ENCODE data around the gene CDHR1. TPM values are rescaled to one million over a fixed set of nuclear protein-coding genes. Genes with fewer than 3 reads are reported as not detected.

The CDHR1 gene
- total and polyA plus RNA-seq, 2 of the 8 experiments (the other 6 are each of a cell fraction or from before 2014, with no cell fraction given): 3.9 to 10.5 TPM

DNA sequence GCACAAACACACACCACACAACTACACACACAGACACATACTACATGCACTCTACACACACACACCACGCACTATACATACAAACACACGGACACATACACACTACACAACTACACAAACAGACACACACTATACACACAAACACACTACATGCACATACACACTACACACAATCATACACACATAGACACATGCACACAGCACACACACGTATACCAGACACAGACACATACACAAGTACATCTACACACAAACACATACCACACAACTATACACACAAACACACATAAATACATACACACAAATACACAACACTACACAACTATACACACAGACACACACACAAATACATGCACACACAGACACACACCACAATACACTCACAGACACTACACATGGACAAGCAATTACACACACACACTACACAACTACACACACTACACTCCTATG is 16.2 kb upstream of the CDHR1 start:
- Histone ChIP-seq H2BK15ac (ENCODE audit: low read length) (peak overlapping the region; percentile 8; the same call in 1 of the 2 replicates), H3K14ac (ENCODE audit: insufficient read length) (no peak overlapping the region), H3K36me3 (ENCODE audit: control insufficient read depth in 2 of 4, insufficient read depth in 4 of 4, low read length in 3 of 4) (no peaks in the 10 kb centered on the region), H3K79me1 (ENCODE audit: low read depth, low read length) (no peaks in the 10 kb centered on the region), H2BK12ac (ENCODE audit: low read depth, low read length) (peak overlapping the region; percentile 86; the same call in 1 of the 2 replicates), H3K4me3 (ENCODE audit: extremely low read depth in 1 of 4, insufficient read depth in 2 of 4, low read depth in 3 of 4, low read length in 4 of 4) (no peak overlapping the region), H4K8ac (ENCODE audit: extremely low read depth, insufficient read depth, low read length) (no peak overlapping the region), H4K20me1 (replicated peaks in 1 of 2; ENCODE audit: control insufficient read depth in 1 of 2, insufficient read depth in 2 of 2, low read length in 2 of 2) (peaks cover 0 to 7% of the 10 kb centered on the region in 2 experiments), H3K4me1 (replicated peaks in 1 of 4; ENCODE audit: control insufficient read depth in 3 of 4, insufficient read depth in 4 of 4, low read length in 3 of 4) (peaks cover 0 to 2% (median 0%) of the 10 kb centered on the region in 4 experiments; a peak in 2 of 7 replicates), H2BK120ac (replicated peaks; ENCODE audit: low read depth, low read length) (peak overlapping the region; percentile 83), H3K4me2 (ENCODE audit: insufficient read depth in 1 of 2, low read depth in 2 of 2, low read length in 2 of 2) (no peak overlapping the region), H3K27me3 (replicated peaks in 1 of 4; ENCODE audit: control insufficient read depth in 3 of 4, extremely low read depth in 1 of 4, insufficient read depth in 3 of 4, low read length in 3 of 4) (no peaks in the 10 kb centered on the region), H3K23me2 (ENCODE audit: low read depth, low read length) (peaks cover 9% of the 10 kb centered on the region), H2AFZ (ENCODE audit: low read length) (no peak overlapping the region), H3K4ac (replicated peaks; ENCODE audit: insufficient read length, low read depth, low read length) (peak overlapping the region; percentile 94), H3K79me2 (ENCODE audit: control insufficient read depth in 1 of 2, insufficient read depth in 2 of 2, low read length in 2 of 2) (no peaks in the 10 kb centered on the region), H4K5ac (ENCODE audit: insufficient read length, low read depth, low read length) (no peak overlapping the region), H3K9ac (replicated peaks in 1 of 4; ENCODE audit: extremely low read depth in 1 of 4, low read depth in 3 of 4, low read length in 3 of 4) (no peak overlapping the region), H2AK5ac (ENCODE audit: low read depth, low read length) (peak overlapping the region; percentile 84; the same call in 1 of the 2 replicates), H2BK5ac (ENCODE audit: low read depth, low read length) (0 out of 2 replicates have a peak overlapping the region, but pooled peaks have one; percentile 41), H3K56ac (replicated peaks; ENCODE audit: insufficient read length, low read depth, low read length) (peak overlapping the region; percentile 77), H2BK20ac (ENCODE audit: low read length) (peak overlapping the region; percentile 16; the same call in 1 of the 2 replicates), H4K91ac (replicated peaks; ENCODE audit: insufficient read length, low read length) (peak overlapping the region; percentile 85), H3K18ac (ENCODE audit: extremely low read depth, low read length) (peak overlapping the region; percentile 25; the same call in 1 of the 2 replicates), H3K27ac (ENCODE audit: low read depth, low read length) (no peak overlapping the region), H3K23ac (ENCODE audit: insufficient read length) (no peak overlapping the region), H3K9me3 (ENCODE audit: insufficient read depth in 2 of 2, low read depth in 1 of 2, low read length in 1 of 2) (peaks cover 0 to 7% of the 10 kb centered on the region in 2 experiments; a peak in 1 of 4 replicates)
- TF ChIP-seq EZH2 (IDR thresholded peaks at IDR 0.05; ENCODE audit: low read depth, low read length, severe bottlenecking) (no peak), KDM5A (IDR thresholded peaks at IDR 0.05; ENCODE audit: low read length) (no peak), CBX5 (IDR thresholded peaks at IDR 0.05; ENCODE audit: low read depth, low read length) (no peak), POU5F1 (IDR thresholded peaks at IDR 0.05; ENCODE audit: low read depth, low read length) (no peak), JUN (IDR thresholded peaks at IDR 0.05; ENCODE audit: low read depth, low read length) (no peak)
- TF ChIP-seq, protein P1, sequence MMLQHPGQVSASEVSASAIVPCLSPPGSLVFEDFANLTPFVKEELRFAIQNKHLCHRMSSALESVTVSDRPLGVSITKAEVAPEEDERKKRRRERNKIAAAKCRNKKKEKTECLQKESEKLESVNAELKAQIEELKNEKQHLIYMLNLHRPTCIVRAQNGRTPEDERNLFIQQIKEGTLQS (IDR thresholded peaks at IDR 0.05; ENCODE audit: insufficient read depth, low read depth, low read length): no peak
- FAIRE-seq (no peak), DNase-seq (ENCODE audit: low read depth in 1 of 2, low spot score in 2 of 2) (no peak)
- POLR2A ChIA-PET (ENCODE audit: partially characterized antibody): no interaction called here
- CTCF ChIA-PET (ENCODE audit: partially characterized antibody): interaction anchor here (0.9 to 1.5 kb wide), 2 partner anchors 22 to 27 kb away, joined by 3 to 6 read pairs; no protein-coding TSS in a partner anchor
- 91% methylated on average over 3 of the region's 3 CpGs; no CpG with 5 or more reads in 1 of the 2 experiments for WGBS, 2 experiments (ENCODE audit: extremely low coverage in 1 of 2, insufficient coverage in 1 of 2, insufficient read length in 1 of 2, insufficient replicate concordance in 2 of 2, low coverage in 1 of 2, low lambda C conversion rate in 2 of 2, missing lambda C conversion rate in 1 of 2)

Measured in H1 (cell line).